ENCODE results near the gene NCOA1. TPM values are rescaled to one million over a fixed set of nuclear protein-coding genes. Genes with fewer than 3 reads are reported as not detected.

The NCOA1 gene
- polyA plus RNA-seq, 1 donor (not counting 4 experiments of a cell fraction or from before 2014, with no cell fraction given): 5.0 TPM

DNA sequence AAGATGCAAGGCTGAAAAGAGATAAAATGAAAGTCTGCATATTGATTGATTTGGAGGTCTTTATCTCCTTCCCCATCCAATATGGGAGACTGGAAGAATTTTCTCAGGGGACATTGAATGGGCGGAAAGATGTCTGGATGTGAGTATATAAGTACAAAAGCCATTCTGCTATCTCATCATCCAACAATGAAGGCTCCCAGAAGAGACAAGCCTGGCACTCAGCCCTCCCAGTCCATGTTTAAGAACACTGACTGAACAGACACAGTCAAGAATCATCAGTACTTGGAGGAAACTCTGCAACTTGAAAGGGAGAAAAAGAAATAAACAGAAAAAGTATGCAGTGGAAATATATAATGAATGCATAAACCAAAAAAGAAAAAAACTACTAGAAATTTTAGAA lies 221.2 kb downstream of the NCOA1 start:
- FAIRE-seq: no peak

GRCh38 chr2:24717263-24717951 lies 226.4 kb downstream of the NCOA1 start:
- Histone ChIP-seq H3K36me3 (ENCODE audit: control insufficient read depth in 2 of 2, extremely low read depth in 1 of 2, insufficient read depth in 2 of 2, low read length in 2 of 2) (no peaks in the 10 kb centered on the region), H2AFZ (ENCODE audit: control insufficient read depth, low read length) (no peak overlapping the region), H3K9me1 (ENCODE audit: control insufficient read depth, extremely low read depth, insufficient read depth, low read length) (no peaks in the 10 kb centered on the region), H3K4me3 (ENCODE audit: control insufficient read depth in 2 of 3, extremely low read depth in 1 of 3, insufficient read depth in 2 of 3, low read depth in 1 of 3, low read length in 3 of 3) (no peak overlapping the region), H3K9ac (ENCODE audit: control insufficient read depth, extremely low read depth, insufficient read depth, low read length) (no peak overlapping the region), H3K9me3 (ENCODE audit: control insufficient read depth, low read depth, low read length) (no peaks in the 10 kb centered on the region), H3K4me2 (ENCODE audit: control insufficient read depth, extremely low read depth, insufficient read depth, low read depth, low read length) (no peak overlapping the region), H3K79me2 (ENCODE audit: control insufficient read depth, insufficient read depth, low read length) (no peaks in the 10 kb centered on the region), H3K4me1 (ENCODE audit: control insufficient read depth, extremely low read depth, insufficient read depth, low read length) (no peaks in the 10 kb centered on the region), H3K27ac (ENCODE audit: control insufficient read depth, insufficient read depth, low read length) (no peak overlapping the region), H4K20me1 (ENCODE audit: control insufficient read depth, extremely low read depth, insufficient read depth, low read length) (no peaks in the 10 kb centered on the region), H3K27me3 (ENCODE audit: control insufficient read depth, extremely low read depth, insufficient read depth, low read length) (no peaks in the 10 kb centered on the region)
- dilution Hi-C loops (cut with MboI; ENCODE audit: extremely low pct_ligation_motif_present, low sequenced_read_pairs): no loop called here
- TF ChIP-seq CTCF (optimal IDR thresholded peaks at IDR 0.05 in 1 of 3, IDR thresholded peaks at IDR 0.05 in 1 of 3, conservative IDR thresholded peaks at IDR 0.05 in 1 of 3; ENCODE audit: extremely low read depth in 1 of 3, insufficient read depth in 2 of 3, low read length in 3 of 3) (no peak), EZH2 (IDR thresholded peaks at IDR 0.05; ENCODE audit: low read length) (no peak)
- DNase-seq (ENCODE audit: low read depth, low spot score): no peak
- no peak for FAIRE-seq

More for the DNA sequence above, 221.2 kb downstream of the NCOA1 start:
- Histone ChIP-seq H3K4me1 (ENCODE audit: control insufficient read depth, extremely low read depth, insufficient read depth, low read length) (peaks cover 3% of the 10 kb centered on the region), H3K27ac (ENCODE audit: control insufficient read depth, insufficient read depth, low read length) (no peak overlapping the region), H3K9me1 (ENCODE audit: control insufficient read depth, extremely low read depth, insufficient read depth, low read length) (no peaks in the 10 kb centered on the region), H3K9ac (ENCODE audit: control insufficient read depth, extremely low read depth, insufficient read depth, low read length) (no peak overlapping the region), H3K9me3 (ENCODE audit: control insufficient read depth, low read depth, low read length) (no peaks in the 10 kb centered on the region), H3K79me2 (ENCODE audit: control insufficient read depth, insufficient read depth, low read length) (no peaks in the 10 kb centered on the region), H3K4me2 (ENCODE audit: control insufficient read depth, extremely low read depth, insufficient read depth, low read depth, low read length) (no peak overlapping the region), H3K4me3 (ENCODE audit: control insufficient read depth in 2 of 3, extremely low read depth in 1 of 3, insufficient read depth in 2 of 3, low read depth in 1 of 3, low read length in 3 of 3) (no peak overlapping the region), H3K27me3 (ENCODE audit: control insufficient read depth, extremely low read depth, insufficient read depth, low read length) (no peaks in the 10 kb centered on the region), H2AFZ (ENCODE audit: control insufficient read depth, low read length) (no peak overlapping the region), H4K20me1 (ENCODE audit: control insufficient read depth, extremely low read depth, insufficient read depth, low read length) (no peaks in the 10 kb centered on the region), H3K36me3 (ENCODE audit: control insufficient read depth in 2 of 2, extremely low read depth in 1 of 2, insufficient read depth in 2 of 2, low read length in 2 of 2) (no peaks in the 10 kb centered on the region)
- TF ChIP-seq CTCF (optimal IDR thresholded peaks at IDR 0.05 in 1 of 3, IDR thresholded peaks at IDR 0.05 in 1 of 3, conservative IDR thresholded peaks at IDR 0.05 in 1 of 3; ENCODE audit: extremely low read depth in 1 of 3, insufficient read depth in 2 of 3, low read length in 3 of 3): no peak
- TF ChIP-seq EZH2 (IDR thresholded peaks at IDR 0.05; ENCODE audit: low read length): no peak
- no peak for DNase-seq (ENCODE audit: low read depth, low spot score)
- dilution Hi-C loops (cut with MboI; ENCODE audit: extremely low pct_ligation_motif_present, low sequenced_read_pairs): no loop called here

Measured in keratinocyte (primary cell).